ENCODE measurements around the gene ESPNL.

- no peak for TF ChIP-seq CTCF (conservative IDR thresholded peaks at IDR 0.05; ENCODE audit: low read depth, low read length)
- TF ChIP-seq POLR2A (IDR thresholded peaks at IDR 0.05; ENCODE audit: low read depth, low read length): no peak
- TF ChIP-seq FOS (IDR thresholded peaks at IDR 0.05; ENCODE audit: low read depth, low read length): no peak
- no peak for TF ChIP-seq USF2 (IDR thresholded peaks at IDR 0.05; ENCODE audit: low read depth, low read length)
- TF ChIP-seq ELK1 (IDR thresholded peaks at IDR 0.05; ENCODE audit: borderline replicate concordance, low read depth, low read length): no peak
- no peak for TF ChIP-seq SMC3 (IDR thresholded peaks at IDR 0.05; ENCODE audit: low read depth, low read length)
- no peak for TF ChIP-seq CEBPB (IDR thresholded peaks at IDR 0.05; ENCODE audit: low read depth, low read length)
- no peak for TF ChIP-seq MAZ (IDR thresholded peaks at IDR 0.05; ENCODE audit: borderline replicate concordance, low read depth, low read length)
- TF ChIP-seq RAD21 (IDR thresholded peaks at IDR 0.05; ENCODE audit: low read length): no peak
- no peak for TF ChIP-seq RFX5 (IDR thresholded peaks at IDR 0.05; ENCODE audit: low read depth, low read length)
- TF ChIP-seq BHLHE40 (IDR thresholded peaks at IDR 0.05; ENCODE audit: low read depth, low read length): no peak
- TF ChIP-seq NFE2L2 (IDR thresholded peaks at IDR 0.05; ENCODE audit: low read depth, low read length): no peak
- no peak for TF ChIP-seq RCOR1 (IDR thresholded peaks at IDR 0.05; ENCODE audit: insufficient replicate concordance, low read length)
These were observed 5.0 kb upstream of the ESPNL start for GRCh38 chr2:238095143-238095542.

Data from IMR-90 (cell line).